Right atrium auricular region (tissue), 2 donors: Measurements from ENCODE around the gene BRD4. TPM values are rescaled to one million over a fixed set of nuclear protein-coding genes. Genes with fewer than 3 reads are reported as not detected.

ENCODE experiments used
- DNase-seq: peaks from one replicate; pipeline ENCODE4 v3.0.0-alpha.2; 2019; ENCODE audit warnings: low spot score
- H3K27ac ChIP-seq, 2 donors: fragments of 200-600 bp; sonication (generic); 1 replicate in 1 of 2; 2 replicates in 1 of 2; pipeline ENCODE4 v1.5.1; 2016 to 2019
- H3K27me3 ChIP-seq, 2 donors: fragments of 200-600 bp; sonication (generic); one replicate each; pipeline versions ENCODE4 v1.5.1 to v1.6.0; 2017 to 2019
- H3K36me3 ChIP-seq: fragments of 200-600 bp; sonication (generic); one replicate; pipeline ENCODE4 v1.5.1; 2016
- H3K4me1 ChIP-seq, 2 donors: fragments of 200-600 bp; sonication (generic); one replicate each; pipeline versions ENCODE4 v1.5.1 to v1.6.0; 2017 to 2019
- H3K4me3 ChIP-seq, 2 donors: fragments of 200-600 bp; sonication (generic); 1 replicate in 1 of 2; 2 replicates in 1 of 2; pipeline ENCODE4 v1.5.1; 2017 to 2019; ENCODE audit warnings: mild to moderate bottlenecking in 1 of 2, moderate library complexity in 1 of 2
- H3K9me3 ChIP-seq, 2 donors: fragments of 200-600 bp; sonication (generic); one replicate each; pipeline ENCODE4 v1.5.1; 2019
- CTCF ChIP-seq, 2 donors: fragments of 200-600 bp; sonication (generic); IDR thresholded peaks; one replicate each; pipeline ENCODE4 v1.5.1; 2019; ENCODE audit warnings: antibody characterized with exemption in 2 of 2
- total RNA-seq, 2 donors: library from RNA; depleted of rRNA; stranded (reverse); fragments of >200 nt; gene quantifications; one replicate each; pipeline ENCODE4 v1.1.0, GENCODE V29; 2016

The BRD4 gene
- total RNA-seq, 2 donors from 2014 or later = 23.6 to 41.0 TPM

GRCh38 chr19:15276620-15277215 lies 55.6 kb downstream of the BRD4 start:
- peaks cover 0 to 98% of the 10 kb centered on the region in 2 donors for H3K4me1 ChIP-seq
- H3K27me3 ChIP-seq = no peaks in the 10 kb centered on the region
- H3K9me3 ChIP-seq = no peaks in the 10 kb centered on the region
- peaks cover 11% of the 10 kb centered on the region for H3K36me3 ChIP-seq
- TF ChIP-seq CTCF (IDR thresholded peaks at IDR 0.05) = no peak
- H3K4me3 ChIP-seq = no peak overlapping the region
- no peak for DNase-seq
- no peak overlapping the region for H3K27ac ChIP-seq

- TF ChIP-seq CTCF (IDR thresholded peaks at IDR 0.05) = no peak
- DNase-seq = no peak
- no peak overlapping the region for H3K4me3 ChIP-seq
- no peaks in the 10 kb centered on the region for H3K27me3 ChIP-seq
- no peaks in the 10 kb centered on the region for H3K9me3 ChIP-seq
- H3K36me3 ChIP-seq = peaks cover 22% of the 10 kb centered on the region
- peak overlapping the region in 1 of 2 donors; percentile 14 for H3K27ac ChIP-seq
- peaks cover 0 to 93% of the 10 kb centered on the region in 2 donors for H3K4me1 ChIP-seq
These were observed 57.9 kb downstream of the BRD4 start for GRCh38 chr19:15274477-15274876.

- no peak for TF ChIP-seq CTCF (IDR thresholded peaks at IDR 0.05)
- no peaks in the 10 kb centered on the region for H3K27me3 ChIP-seq
- DNase-seq = no peak
These were observed 62.5 kb downstream of the BRD4 start for GRCh38 chr19:15269806-15270205.

DNA sequence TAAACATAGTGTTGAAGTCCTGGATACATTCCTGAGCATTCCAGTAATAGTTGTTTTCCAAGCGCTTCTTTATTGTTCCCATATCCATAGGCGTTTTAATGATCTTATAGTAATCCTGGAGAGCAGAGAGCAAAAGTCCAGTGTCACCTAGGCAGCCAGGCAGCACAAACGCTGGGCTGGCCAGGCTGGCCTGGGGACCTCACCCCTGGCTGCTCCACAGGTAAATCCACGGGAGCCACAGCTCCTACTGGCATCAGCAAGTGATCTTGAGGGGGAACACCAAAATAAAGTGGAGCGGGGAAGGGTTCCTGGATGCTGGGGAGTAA lies 63.4 kb downstream of the BRD4 start:
- Histone ChIP-seq H3K36me3 (peaks cover 56% of the 10 kb centered on the region), H3K27me3 (no peaks in the 10 kb centered on the region), H3K9me3 (no peaks in the 10 kb centered on the region), H3K4me1 (peaks cover 0 to 91% of the 10 kb centered on the region in 2 donors), H3K4me3 (no peak overlapping the region), H3K27ac (no peak overlapping the region)
- no peak for DNase-seq
- no peak for TF ChIP-seq CTCF (IDR thresholded peaks at IDR 0.05)

More at GRCh38 chr19:15269806-15270205, 62.5 kb downstream of the BRD4 start:
- Histone ChIP-seq H3K4me1 (peaks cover 0 to 91% of the 10 kb centered on the region in 2 donors), H3K27ac (no peak overlapping the region), H3K9me3 (no peaks in the 10 kb centered on the region), H3K36me3 (peaks cover 46% of the 10 kb centered on the region), H3K4me3 (no peak overlapping the region)

DNA sequence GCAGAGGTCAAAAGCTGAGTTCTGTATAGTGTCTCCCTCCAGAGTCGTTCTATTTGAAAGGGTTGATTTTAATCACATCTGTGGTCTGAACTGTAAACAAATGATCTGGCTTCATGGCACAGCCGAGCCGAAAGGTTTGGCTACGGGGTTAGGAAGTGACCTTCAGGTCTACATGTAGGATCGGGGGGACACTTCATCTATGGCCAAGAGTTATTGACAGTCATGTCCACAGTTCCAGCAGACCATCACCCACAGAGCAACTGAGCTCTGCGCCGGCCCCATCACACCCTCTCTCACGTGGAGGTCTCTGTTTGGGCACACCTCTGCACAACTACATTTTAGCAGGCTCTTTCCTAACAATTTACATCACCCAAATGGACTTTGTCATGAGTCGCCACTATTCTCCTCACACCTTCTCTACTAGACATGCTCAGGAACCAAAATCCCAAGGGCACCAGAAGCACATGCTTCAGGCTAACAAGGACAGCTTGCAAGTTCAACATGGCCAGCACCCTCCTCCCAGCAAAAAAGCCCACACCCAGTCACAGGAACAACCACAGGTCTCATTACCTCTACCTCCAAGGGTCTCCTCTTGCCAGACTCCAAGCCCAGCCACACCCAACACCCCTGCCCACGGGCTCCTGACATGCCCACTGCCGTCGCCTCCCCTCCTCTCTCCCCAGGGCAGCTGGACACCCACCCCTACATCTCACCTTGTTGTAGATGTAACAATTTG lies 64.0 kb downstream of the BRD4 start:
- Histone ChIP-seq H3K4me1 (peaks cover 0 to 92% of the 10 kb centered on the region in 2 donors), H3K36me3 (peaks cover 61% of the 10 kb centered on the region), H3K27ac (no peak overlapping the region), H3K9me3 (no peaks in the 10 kb centered on the region), H3K4me3 (no peak overlapping the region), H3K27me3 (no peaks in the 10 kb centered on the region)
- no peak for TF ChIP-seq CTCF (IDR thresholded peaks at IDR 0.05)
- no peak for DNase-seq
